IPS-11a (cell line): Measurements from ENCODE around the gene TCF4.

ENCODE experiments used
- H3K4me3 ChIP-seq: one replicate; pipeline ENCODE4 v1.5.1; 2013; ENCODE audit warnings: low read depth, low read length, control low read depth

The TCF4 gene

GRCh38 chr18:55356815-55357214, 231.2 kb downstream of the TCF4 start:
- H3K4me3 ChIP-seq = no peak overlapping the region

- H3K4me3 ChIP-seq = no peak overlapping the region
These were observed 232.8 kb downstream of the TCF4 start for GRCh38 chr18:55355223-55355622.

GRCh38 chr18:55354795-55355194, 233.2 kb downstream of the TCF4 start:
- H3K4me3 ChIP-seq = no peak overlapping the region

- no peak overlapping the region for H3K4me3 ChIP-seq
These were observed 234.2 kb downstream of the TCF4 start for GRCh38 chr18:55353806-55354205.

- H3K4me3 ChIP-seq = no peak overlapping the region
These were observed 234.6 kb downstream of the TCF4 start for GRCh38 chr18:55353391-55353790.

GRCh38 chr18:55351980-55352714, 235.8 kb downstream of the TCF4 start:
- H3K4me3 ChIP-seq = no peak overlapping the region

GRCh38 chr18:55351241-55351691, 236.7 kb downstream of the TCF4 start:
- no peak overlapping the region for H3K4me3 ChIP-seq

- no peak overlapping the region for H3K4me3 ChIP-seq
These were observed 238.3 kb downstream of the TCF4 start for GRCh38 chr18:55349685-55350084.

- H3K4me3 ChIP-seq = no peak overlapping the region
These were observed 240.8 kb downstream of the TCF4 start for GRCh38 chr18:55346961-55347740.

GRCh38 chr18:55346387-55346786, 241.6 kb downstream of the TCF4 start:
- H3K4me3 ChIP-seq = no peak overlapping the region

GRCh38 chr18:55345103-55345950, 242.7 kb downstream of the TCF4 start:
- no peak overlapping the region for H3K4me3 ChIP-seq

- no peak overlapping the region for H3K4me3 ChIP-seq
These were observed 244.5 kb downstream of the TCF4 start for GRCh38 chr18:55343396-55344073.

- H3K4me3 ChIP-seq = no peak overlapping the region
These were observed 247.0 kb downstream of the TCF4 start for GRCh38 chr18:55340998-55341397.

GRCh38 chr18:55339990-55340389, 248.0 kb downstream of the TCF4 start:
- H3K4me3 ChIP-seq = no peak overlapping the region

GRCh38 chr18:55338978-55339650, 248.9 kb downstream of the TCF4 start:
- no peak overlapping the region for H3K4me3 ChIP-seq

GRCh38 chr18:55337908-55338521, 250.0 kb downstream of the TCF4 start:
- no peak overlapping the region for H3K4me3 ChIP-seq

- H3K4me3 ChIP-seq = no peak overlapping the region
These were observed 250.9 kb downstream of the TCF4 start for GRCh38 chr18:55337138-55337537.

GRCh38 chr18:55336438-55337100, 251.4 kb downstream of the TCF4 start:
- H3K4me3 ChIP-seq = no peak overlapping the region

GRCh38 chr18:55334875-55335274, 253.1 kb downstream of the TCF4 start:
- no peak overlapping the region for H3K4me3 ChIP-seq
